HPDE6-E6E7 (cell line): ENCODE measurements around the gene KRT82.
A peak's percentile ranks its signal among the peaks of the same experiment; 100 is the strongest.

ENCODE experiments used
- DNase-seq: peaks from one replicate; pipeline ENCODE4 v3.0.0; 2011; ENCODE audit warnings: missing footprints; ENCODE audit errors: extremely low spot score

Gene KRT82

DNA sequence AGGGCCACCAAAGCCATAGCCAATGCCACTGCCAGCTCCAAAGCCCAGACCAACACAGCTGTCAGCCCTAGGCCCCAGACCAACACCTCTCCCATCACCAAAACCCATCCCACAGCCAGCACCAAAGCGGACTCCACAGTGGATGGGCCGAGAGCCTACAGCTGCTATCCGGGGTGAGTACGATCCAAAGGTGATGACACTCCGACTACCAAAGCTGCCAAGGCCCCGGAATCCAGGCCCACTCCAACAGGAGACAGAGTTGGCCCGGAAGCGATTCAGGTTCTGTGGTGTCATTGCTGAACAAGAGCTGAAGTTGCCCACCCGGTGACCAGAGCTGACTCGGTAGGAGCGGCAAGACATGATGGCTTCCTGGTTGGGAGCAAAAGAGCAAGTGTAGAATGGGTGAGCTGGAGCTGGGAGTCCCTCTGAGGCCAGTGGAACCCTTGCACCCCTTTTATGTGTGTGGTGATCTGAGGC lies 20.9 kb downstream of the KRT82 start, which contains the start of gene KRT84:
TSS of gene KRT84 (minus strand) at position 427 of the 477 bp plus-strand sequence. CDS start at position 360, 67 bp downstream.
- no peak for DNase-seq

DNA sequence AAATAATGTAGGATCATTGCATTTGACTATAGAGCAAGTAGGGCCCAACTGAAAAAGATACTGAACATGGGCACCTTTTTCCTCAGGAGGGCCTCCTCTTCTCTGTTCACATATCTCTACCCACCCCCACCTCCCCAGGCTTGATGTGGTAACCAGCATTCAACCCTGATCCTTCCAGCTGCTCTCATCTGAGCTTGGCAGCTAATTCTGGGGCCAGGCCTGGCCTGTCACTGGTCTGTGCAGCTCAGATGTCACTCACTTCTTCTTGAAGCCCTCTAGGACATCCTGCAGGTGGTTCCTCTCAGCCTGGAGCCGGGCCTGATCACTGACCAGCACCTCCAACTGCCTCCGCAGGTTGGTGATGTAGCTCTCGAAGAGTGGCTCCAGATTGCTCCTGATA lies 22.8 kb downstream of the KRT82 start:
- DNase-seq: no peak

DNA sequence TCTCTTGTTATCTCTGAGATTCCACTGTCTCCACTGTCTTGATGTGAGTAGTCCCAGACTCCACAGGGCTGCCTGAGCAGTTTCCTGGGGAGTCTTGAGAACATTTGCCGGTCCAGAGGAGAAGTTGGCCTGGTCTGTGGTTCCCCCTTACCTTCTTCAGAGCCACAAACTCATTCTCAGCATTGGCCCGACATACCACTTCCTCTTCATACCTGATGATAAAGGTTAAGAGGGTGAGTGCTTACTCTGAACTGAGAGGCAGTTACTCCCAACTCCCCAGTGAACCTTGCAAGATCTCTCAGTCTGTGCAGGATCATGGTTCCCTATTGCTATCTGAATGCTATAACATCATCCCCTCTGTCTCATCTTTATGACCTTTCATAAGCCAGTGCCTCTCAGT lies 23.3 kb downstream of the KRT82 start:
- no peak for DNase-seq

DNA sequence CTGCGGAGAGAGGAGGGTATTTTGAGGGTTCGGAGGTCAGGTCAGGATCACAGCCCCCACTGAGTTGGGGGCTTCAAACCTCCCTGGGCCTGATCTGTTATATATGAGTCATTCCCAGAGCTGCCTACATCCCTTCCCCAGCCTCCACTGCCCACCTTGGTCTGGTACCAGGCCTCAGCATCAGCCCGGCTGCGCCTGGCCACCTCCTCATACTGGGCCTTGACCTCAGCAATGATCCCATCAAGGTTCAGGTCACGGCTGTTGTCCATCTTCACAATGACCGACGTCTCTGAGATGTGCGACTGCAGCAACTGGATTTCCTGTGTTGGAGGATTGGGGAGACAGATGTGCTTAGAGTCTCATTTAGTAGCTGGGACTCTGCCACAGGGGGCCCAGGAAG lies 24.9 kb downstream of the KRT82 start:
- DNase-seq: no peak

DNA sequence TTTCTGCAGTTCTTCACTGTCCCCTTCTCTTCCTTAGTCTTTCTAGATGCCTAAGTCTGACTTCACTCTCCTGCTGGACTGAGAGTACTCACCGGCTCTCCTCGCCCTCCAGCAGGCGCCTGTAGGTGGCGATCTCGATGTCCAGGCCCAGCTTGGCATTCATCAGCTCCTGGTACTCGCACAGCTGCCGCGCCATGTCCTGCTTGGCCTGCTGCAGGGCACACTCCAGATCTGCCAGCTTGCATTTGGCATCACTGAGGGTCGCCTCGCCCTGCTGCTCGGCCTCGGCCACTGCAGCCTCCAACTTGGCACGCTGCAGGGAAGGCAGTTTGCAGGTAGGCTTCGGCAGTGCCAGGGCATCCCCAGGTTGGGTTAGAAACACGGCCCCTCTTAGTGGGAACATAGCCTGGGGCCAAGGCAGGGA lies 25.9 kb downstream of the KRT82 start:
- DNase-seq: peak; percentile 40

DNA sequence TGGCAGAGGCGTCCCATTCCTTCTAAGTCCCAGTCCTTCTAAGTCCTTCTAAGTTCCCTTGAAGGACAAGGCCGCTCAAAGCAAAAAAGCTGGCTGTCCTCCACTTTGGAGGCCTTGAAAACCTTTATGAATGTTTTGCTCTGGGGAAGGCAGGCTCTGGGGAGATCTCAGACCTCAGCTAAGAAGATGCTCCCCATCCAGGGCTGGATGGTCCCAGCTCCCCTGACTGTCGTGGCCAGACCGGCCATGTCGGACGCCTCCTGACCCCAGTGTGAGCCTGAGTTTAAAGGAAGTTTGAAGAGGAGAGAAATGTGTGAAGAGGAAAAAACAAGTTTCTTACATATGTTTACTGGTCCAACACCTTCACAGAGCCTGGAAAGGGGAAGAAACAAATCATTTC lies 26.6 kb downstream of the KRT82 start:
- DNase-seq: no peak

DNA sequence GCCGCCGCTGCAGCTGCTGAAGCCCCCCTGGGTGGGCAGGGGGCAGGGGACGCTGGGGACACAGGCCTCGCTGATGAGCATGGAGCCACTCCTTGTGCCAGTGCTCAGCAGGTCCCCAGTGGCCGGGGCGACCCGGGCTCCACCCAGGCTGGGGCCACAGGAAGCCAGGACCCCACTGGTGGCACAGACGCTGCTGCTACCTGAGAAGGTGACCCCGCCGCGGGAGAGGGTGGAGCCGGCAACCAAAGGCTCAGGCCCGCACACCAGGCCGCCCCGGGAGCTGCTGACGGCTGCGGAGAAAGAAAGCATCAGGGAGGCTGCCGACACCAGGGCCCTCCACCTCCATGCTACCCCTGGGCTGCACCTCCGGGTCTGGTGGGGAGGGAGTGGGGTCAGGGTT lies 28.0 kb downstream of the KRT82 start:
- no peak for DNase-seq

DNA sequence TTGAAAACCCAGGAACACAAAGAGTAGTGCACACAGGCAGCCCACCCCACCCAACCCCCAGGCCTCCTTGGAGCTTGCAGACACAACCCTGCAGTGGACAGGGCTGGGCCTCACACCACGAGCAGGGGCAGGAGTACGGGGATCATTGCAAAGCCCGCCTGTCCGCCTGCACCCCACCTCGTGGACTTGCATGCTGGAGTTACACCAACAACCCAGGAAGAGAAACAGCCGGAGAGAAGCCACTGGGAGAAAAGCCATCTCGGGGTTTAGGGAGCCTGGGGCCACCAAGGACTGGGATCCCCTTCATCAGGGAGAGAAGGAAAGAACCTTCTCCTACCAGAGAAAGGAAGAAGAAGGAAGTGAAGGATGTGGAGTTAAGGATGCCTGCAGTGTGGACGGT lies 28.9 kb downstream of the KRT82 start:
- DNase-seq: no peak

DNA sequence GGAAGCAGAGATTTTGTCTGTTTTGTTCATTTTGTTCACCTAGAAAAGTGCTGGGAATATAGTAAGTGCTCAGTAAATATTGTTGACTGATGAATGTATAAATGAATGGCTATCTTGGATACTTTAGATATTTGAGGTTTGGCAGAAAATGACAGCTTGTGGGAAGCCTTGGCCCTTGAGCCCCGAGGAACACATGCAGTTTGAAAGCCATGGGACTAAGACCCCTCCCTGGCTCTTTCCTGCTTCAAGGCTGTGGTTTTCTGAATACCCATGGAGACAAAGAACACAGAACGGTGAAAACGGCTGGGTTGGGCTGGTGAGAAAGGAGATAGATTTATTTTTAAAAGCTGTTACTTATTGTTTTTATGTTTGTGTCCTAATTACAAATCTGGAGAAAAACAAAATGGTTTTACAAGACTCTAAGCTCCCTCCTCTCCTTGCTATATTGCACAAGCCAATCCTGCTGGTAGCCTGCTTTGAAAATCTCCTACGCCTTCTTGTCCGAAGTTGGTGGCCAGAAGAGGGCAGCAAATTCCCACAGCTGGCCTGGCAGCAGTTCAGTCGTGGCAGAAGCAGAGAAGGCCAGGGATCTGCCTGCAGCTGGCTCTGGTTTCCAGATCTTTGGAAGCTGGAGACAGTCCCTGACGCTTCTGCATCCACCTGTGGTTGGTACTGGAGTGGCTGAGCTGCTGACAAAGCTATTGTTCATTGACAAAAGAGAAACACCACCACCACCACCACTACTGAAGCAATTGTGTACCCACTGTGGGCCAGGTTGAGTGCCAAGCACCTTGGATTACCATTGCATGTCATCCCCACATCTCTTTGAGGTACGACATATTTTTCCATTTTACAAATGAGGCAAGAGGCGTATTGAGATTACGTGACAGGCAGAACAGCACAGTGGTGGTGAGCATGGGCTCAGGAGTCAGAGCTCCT lies 33.6 kb downstream of the KRT82 start:
- peak; percentile 84 for DNase-seq

DNA sequence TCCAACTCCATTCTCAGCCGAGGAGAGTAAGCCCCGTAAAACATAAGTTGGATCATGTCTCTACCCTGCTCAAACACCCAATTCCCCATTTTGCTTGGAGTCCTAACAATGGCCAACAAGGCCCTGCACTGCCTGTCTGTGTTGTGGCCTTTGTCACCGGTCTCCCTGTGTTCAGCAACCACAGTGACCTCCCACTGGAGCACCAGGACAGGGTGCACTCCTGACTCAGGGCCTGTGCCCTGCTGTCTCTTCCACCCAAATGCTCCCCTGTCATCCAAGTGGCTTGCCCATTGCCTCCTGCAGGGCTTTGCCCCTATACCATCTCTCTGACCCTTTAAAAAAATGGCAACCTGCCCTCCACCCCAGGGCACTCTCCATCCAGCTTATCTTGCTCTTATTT lies 34.4 kb downstream of the KRT82 start:
- DNase-seq: no peak

DNA sequence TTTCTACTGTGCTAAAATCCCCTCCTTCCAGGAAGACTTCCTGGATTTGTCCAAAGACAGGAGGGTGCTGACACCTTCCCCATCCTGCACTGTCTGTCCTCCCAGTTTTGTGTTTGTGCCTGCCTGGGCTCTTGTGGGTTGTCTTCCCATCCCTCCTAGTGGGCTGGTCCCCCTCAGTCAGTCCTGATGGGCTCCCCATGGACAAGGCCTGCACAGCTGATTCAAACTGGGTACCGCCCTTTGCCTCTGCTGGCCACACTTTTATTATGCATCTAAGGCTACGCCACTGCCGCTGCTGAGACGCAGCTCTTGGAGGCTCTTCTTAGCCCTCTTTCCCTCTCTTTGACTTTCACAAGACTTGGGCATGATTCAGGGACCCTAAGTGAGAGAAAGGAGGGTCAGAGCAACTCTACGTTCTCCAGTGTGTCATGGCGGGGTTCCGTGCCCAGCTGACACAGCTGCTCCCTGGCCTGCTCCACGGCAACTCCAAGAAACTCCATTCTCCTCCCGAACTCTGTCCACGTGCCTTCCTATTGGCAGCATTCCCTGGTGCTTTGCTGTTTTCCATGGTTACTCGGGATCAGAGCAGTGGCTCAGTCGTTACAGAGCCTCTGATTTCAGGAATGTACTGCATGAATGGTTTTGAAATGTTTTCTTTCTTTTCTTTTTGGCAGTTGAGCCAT lies 35.1 kb downstream of the KRT82 start:
- DNase-seq: no peak

DNA sequence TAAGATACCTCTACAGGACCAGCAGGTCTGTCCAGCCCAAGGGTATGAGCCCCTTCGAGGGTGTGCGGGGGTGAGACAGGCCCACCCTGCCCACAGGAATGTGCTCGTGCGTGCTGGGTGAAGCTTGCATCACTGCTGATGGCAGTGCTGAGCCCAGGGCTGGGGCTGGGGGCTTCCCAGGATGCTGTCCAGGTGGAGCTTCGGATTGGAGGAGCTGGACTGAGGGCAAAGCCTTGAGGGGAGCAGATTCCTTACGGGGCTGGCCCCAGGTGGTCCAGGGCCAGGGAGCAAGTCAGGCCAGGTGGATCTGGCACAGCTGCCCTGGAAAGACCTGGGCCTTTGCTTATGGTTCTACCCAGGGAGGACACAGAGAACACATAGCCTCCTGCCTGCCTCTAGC lies 36.3 kb downstream of the KRT82 start:
- DNase-seq: no peak

DNA sequence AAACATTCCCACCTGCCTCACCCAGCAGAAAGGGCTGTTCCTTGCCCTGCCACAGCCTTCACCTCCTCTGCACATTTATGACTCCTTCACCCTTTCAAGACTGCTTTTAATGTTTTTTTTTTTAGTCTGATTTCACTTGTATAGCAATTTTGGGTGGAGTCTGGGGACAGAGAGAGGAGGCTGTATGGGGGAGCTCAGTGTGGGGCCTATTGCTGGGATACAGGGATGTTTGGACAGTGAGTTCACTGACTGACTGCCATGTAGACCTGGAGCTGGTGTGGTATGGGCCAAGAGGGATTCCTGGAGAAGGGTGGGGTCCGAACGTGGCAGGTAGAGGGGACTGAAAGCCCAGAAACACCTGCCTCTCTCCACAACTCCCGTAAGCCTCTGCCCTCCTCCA lies 36.9 kb downstream of the KRT82 start:
- DNase-seq: no peak

DNA sequence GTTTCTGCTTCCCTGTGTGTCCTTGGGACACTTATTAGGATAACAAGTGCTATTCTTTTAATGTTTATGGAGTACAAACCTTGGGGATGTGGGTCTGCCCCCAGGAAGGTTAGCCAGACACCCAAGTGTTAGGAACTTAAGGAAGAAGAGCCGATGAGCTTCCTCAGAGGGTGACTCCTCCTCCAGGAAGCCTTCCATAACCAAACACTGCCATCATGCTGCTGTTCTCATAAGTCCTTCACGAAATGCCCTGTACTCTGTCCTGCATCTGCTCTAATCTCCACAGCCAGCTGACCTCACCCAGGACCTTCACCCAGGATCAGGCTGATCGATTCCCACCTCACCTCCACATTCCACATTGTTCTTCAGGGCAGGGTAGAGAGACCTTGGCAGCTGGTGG lies 37.6 kb downstream of the KRT82 start:
- DNase-seq: no peak

DNA sequence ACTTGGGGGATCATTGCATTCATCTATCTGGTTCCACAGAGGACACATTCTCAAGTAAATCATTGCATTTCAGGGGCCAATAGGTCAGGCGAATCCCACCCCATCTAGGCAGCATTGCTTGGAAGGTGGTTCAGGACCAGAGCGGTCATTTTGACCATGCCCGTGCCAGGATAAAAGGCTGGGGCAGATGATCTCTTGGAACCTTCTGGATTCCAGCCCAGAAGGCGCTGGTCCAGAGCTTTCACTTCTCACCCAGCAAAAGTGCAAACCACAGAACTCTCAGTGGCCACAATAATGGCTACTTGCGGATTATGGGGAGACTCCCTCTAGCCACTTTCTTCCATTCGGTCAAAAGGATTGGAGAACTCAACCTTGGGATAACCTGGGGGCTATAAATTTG lies 38.3 kb downstream of the KRT82 start:
- DNase-seq: no peak

DNA sequence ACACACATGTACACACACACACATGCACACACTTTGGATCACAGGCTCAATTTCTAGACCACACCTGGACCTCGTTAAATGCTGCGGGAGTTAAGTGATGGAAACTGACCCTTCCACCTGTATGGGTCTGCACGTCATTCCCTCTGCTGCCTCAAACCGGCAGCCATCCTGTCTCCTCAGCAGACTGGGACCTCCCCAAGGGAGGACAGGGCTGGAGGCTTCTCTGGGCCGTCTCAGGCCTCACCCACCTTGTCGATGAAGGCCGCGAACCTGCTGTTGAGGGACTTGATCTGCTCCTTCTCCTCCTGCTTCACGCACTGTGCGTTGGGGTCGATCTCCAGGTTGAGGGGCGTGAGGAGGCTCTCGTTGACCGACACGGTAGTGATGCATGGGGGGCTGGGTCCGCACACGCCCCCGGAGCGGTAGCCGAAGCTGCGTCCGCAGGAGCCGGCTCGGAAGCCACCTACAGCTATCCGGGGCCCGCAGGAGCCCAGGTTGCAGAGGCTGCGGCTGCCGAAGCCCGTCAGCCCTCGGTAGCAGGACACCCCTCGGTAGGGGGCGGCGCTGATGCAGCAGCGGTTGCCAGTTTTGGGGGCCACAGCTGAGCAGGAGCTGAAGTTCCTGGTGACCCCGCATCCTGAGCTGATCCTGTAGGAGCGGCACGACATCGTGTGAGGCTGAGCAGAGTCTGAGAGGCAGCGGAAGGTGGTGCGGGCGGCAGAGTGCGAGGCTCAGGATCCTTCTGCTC lies 39.2 kb downstream of the KRT82 start, which contains the start of gene KRT85:
TSS of gene KRT85 (minus strand) at position 744 of the 748 bp plus-strand sequence. CDS start at position 668, 76 bp downstream.
- DNase-seq: no peak

DNA sequence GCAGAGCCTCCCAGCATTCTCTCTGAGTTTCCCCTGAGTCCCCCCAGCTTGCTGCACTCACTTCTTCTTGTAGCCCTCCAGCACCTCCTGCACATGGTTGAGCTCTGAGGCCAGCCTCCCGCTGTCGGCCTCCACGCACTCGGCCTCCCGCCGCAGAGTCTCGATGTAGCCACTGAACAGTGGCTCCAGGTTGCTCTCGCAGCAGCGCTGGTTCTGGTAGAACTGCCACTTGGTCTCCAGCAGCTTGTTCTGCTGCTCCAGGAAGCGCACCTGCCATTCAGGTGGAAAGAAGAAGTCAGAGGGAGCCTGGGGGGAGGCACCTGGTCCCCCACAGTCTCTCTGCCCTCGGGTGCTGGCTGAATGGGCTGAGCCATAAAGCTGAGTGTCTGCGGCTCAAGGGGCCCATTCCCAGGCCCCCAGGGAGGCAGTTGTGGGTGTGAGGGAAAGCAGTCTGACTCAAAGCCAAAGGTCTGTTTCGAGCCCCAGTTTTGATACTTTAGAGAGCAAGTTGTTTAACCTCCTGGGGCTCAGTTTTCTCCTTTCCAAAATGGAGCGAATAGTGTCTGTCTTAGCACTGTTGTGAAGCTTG lies 41.1 kb downstream of the KRT82 start:
- no peak for DNase-seq

DNA sequence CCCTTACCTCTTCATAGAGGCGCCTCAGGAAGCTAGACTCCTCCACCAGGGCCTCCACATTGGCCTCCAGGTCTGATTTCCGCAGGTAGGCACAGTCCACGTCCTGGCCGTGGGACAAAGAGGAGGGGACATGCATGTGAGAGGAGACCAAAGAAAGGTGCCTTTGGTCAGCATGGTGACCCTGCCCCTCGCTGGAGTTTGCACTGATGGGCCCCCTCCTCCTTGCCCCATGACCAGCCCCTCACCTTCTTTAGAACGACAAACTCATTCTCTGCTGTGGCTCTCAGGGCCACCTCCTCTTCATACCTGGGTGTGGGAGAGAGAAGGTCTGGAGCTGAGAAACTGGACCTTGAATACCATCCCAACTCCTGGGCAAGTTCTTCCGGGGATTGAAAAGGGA lies 42.1 kb downstream of the KRT82 start:
- DNase-seq: no peak

DNA sequence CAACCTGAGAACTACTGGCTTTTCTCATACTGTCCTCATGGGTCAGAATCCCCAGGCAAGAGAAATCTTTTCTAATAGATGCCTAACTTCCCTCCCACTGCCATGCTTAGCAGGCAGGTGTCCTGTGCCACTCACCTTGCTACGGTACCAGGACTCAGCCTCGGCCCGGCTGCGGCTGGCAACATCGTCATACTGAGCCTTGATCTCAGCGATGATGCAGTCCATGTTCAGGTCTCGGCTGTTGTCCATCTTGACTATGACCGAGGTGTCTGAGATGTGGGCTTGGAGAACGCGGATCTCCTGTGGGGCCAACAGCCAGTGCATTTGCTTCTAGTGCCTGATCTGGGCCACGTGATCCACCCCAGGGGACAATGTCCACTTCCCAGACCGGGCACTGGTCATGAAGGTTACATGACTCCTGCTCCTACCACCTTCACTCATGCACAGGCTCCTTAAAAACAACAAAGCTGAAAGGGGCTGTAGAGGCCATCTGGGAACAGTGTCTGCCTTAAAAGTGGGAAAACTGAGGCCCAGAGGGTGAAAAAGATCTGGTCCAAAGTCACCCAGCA lies 42.9 kb downstream of the KRT82 start:
- no peak for DNase-seq

DNA sequence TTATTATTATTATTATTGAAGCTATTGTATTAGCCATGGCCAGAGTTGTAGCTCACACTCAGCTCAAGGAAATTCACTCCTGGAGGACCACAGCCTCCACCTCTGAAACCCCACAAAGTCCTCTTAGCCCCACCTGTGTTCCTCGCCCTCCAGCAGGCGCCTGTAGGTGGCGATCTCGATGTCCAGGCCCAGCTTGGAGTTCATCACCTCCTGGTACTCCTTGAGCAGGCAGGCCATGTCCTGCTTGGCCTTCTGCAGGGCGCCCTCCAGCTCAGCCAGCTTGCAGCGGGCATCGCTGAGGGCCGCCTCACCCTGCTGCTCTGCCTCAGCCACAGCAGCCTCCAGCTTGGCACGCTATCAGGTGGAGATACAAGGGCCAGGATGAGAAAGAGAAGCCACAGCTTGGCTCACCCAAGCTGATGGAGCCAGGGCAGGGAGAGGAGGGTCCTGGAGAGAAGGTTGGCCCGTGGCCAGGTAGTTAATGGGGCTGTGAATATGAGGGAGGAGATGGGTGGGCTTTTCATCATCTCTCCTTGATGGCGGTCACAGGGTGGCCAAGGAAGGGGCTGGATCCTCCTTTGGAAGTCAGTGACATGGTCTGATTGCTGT lies 43.9 kb downstream of the KRT82 start:
- DNase-seq: no peak

DNA sequence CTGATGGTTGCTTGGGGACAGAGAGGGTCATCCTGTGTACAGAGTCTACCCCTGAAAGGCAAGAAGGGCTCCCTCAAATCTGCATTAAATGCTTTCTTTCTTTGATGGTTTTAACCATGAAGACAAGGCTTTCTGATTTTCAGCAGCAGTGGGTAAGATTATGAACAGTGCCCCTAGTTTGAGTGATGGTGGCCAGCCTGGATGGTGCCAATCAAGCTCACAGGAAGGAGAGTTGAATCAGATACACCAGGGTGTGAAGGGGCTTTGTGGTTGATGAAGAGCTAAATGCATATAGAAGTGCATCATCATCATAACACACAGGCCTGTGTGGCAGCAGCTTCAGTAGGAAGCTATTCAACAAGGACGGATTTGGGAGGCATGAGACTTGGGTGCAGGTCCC lies 44.6 kb downstream of the KRT82 start:
- no peak for DNase-seq
